COR-L47 (cell line): Measurements from ENCODE around the gene DMXL2.
A peak's percentile ranks its signal among the peaks of the same experiment; 100 is the strongest.
"Not testable (repeated sequence)": the region's sequence is repeated elsewhere in the genome, so short reads cannot be mapped to it uniquely, and the experiment has no call there.

Experiments used
- DNase-seq: peaks from one replicate; lab custom pipeline; 2025; lab: John Stamatoyannopoulos, UW

DMXL2 gene

GRCh38 chr15:51492528-51492927, 130.0 kb downstream of the DMXL2 start:
- DNase-seq: peak; percentile 40

GRCh38 chr15:51491941-51492340, 130.6 kb downstream of the DMXL2 start:
- no peak for DNase-seq

DNA sequence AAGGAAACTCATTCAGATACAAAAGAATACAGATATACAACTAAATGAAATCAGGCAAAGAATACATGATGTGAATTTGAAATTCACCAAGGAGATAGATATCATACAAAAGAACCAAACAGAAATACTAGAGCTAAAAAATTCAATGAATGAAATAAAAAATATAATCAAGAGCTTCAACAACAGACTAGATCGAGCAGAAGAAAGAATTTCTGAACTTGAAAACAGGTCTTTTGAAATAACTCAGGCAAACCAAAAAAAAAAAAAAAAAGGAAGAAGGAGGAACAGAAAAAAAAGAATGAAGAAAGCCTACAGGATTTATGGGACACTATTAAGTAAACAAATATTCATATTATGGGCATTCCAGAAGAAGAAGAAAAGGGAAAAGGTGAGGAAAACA, 137.8 kb downstream of the DMXL2 start:
- no peak for DNase-seq

- no peak for DNase-seq
Measured at GRCh38 chr15:51483985-51484384, 138.6 kb downstream of the DMXL2 start.

GRCh38 chr15:51483520-51483919, 139.1 kb downstream of the DMXL2 start:
- no peak for DNase-seq

DNA sequence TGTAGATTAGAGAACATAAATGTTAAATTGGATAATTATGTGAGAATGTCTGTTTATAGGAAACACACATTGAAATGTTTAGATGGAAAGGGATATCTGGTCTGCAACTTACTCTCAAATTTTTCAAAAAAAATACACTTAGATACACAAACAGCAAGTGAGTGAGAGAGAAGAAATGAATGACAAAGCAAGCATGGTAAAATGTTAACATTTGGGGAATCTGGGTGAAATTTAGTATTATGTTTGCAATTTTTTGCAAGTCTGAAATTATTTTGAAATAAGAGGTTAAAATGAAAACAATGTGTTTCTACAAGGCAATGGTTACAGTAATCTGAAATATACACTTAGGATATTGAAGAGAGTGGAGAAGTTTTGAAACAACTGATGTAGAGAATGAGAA, 146.8 kb downstream of the DMXL2 start:
- DNase-seq: no peak

DNA sequence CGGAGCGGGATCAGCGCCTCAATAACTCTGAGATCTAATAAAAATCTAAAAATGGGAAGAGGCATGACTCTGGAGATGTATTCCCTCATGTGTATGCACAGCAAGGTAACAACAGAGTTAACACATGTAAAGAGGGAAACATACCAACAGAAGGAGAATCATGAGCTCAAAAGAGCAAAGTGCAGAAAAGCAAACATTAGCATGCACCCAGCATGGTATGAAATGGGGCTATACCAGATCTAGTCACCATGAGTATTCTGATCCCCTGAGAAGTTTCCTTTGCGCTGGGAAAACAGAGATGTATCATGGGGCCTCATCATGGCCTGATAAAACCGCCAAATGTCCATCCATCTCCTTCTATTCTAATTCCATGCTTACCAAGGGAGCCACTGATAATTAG, 152.1 kb downstream of the DMXL2 start:
- DNase-seq: no peak

DNA sequence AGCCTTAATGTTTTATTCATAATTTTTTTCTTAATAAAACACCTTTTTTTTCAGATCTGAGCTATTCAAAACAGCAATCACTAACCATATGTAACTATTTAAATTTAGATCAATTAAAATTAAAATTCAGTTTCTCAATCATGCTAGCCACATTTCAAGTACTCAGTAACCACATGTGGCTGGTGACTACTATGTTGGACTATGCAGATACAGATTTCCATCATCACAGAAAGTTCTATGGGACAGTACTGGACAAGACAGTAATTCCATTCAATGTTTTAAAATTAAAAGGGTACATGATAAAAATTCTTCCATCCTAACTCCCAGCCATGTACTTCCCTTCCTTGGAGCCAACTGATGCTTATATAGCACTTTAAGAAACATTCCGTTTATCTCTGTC, 161.8 kb downstream of the DMXL2 start:
- DNase-seq: no peak

GRCh38 chr15:51450001-51450400, 172.6 kb downstream of the DMXL2 start:
- no peak for DNase-seq

DNA sequence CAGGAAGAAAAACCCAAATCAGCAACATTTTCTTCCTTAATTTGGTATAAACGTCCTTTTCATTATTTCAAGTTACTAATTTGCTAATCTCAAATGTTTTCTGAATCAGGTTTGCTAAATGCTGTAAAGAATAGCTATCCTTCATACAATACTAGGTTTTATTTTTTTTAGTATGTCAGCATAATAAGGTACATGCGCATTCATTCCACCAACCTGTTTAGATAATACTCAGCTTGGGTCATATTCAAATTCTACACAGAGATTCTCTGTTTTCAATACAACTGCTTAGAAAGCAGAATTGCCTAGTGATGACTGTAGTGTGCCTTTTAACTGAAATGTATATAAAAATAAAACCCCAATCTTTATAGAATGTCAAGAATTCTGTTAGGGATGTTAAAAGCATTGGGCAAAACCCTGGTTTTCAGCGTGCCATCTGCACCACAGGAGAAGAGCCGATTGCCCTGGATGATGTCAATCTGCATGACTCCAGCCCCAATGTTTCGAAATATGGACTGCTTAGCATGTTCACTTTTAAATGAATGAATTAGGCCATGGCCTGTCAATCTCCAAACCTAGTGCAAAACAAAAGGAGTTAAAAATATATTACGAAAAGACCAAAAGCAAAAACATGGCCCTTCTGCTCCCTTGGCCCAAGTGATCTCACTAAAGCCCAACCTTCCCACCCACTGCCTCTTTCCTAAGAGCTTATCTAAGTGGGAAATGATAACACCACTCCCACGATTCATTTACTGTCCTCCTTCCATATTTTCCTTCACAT, 173.8 kb downstream of the DMXL2 start:
- no peak for DNase-seq

- DNase-seq: no peak
Measured at GRCh38 chr15:51447855-51448621, 174.5 kb downstream of the DMXL2 start.

DNA sequence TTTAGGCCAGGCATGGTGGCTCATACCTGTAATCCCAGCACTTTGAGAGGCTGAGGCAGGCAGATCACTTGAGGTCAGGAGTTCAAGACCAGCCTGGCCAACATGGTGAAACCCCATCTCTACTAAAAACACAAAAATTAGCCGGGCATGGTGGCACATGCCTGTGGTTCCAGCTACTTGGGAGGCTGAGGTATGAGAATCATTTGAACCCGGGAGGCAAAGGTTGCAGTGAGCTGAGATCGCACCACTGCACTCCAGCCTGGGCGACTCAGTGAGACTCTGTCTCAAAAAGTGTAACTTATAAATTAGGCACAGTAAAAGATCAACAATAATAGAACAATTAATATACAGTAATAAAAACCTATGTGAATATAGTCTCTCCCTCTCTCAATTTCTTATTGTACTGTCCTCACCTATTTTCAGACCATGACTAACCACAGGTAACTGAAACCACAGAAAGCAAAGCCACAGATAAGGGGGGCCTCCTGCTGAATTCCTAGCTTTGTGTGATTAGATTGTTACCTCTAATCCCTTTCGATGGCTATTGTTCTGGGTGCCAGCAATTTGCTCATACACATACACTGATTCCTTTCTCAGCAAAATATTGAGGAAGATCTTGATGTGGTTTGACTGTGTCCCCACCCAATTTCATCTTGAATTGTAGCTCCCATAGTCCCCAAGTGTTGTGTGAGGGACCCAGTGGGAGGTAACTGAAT, 176.4 kb downstream of the DMXL2 start:
- DNase-seq: not testable (repeated sequence)

GRCh38 chr15:51444807-51445206, 177.8 kb downstream of the DMXL2 start:
- DNase-seq: no peak

- DNase-seq: no peak
Measured at GRCh38 chr15:51444112-51444511, 178.5 kb downstream of the DMXL2 start.

- DNase-seq: no peak
Measured at GRCh38 chr15:51443282-51443914, 179.2 kb downstream of the DMXL2 start.

DNA sequence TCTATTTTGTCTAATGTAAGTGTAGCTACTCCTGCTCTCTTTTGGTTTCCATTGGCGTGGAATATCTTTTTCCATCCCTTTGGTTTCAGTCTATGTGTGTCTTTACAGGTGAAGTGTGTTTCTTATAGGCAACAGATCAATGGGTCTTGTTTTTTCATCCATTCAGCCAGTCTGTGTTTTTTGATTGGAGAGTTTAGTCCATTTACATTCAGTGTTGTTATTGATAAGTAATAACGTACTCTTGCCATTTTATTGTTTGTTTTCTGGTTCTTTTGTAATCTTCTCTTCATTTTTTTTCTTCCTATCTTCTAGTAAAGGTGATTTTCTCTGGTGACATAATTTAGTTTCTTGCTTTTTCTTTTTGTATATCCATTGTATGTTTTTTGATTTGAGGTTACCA, 184.0 kb downstream of the DMXL2 start:
- no peak for DNase-seq

DNA sequence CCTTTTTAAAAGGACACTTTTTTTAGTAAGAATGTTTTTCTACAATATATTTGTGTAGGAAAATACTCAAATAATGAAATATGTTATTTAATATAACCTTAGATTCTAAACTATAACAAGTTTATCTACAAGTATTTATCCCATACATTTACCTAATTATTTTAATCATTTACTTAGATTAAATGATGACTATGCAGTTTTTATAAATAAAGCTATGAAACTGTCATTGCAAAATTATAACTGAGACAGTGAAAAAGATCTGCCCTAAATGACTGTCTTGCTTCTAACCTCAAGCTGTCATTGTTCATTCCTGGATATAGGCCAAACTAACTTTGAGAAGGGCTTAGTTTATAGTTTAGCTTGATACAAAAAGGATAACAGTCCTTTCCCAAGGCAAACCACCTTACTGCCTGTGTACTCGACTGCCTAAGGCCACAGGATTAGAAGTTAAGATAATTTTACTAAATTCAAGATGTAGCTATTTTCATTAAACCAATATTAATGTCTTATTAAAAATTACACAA, 197.0 kb downstream of the DMXL2 start:
- no peak for DNase-seq

DNA sequence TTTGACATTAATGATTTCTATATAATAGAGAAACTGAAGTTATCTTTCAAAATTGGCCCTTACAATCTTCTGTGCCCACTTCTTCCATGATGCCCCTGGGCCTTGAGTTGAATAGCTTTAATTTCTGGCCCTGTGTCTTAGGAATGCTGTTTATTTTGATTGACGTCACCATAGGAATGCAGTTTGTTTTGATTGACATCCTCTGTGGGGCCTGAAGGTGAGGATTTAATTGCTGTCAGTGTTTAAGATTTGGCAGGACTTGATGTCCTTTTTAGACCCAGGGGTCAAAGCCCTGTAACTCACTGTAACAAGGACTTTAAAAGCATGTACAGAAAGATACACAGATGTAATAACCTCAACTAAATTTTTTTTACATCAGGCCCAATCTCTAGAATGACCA, 197.8 kb downstream of the DMXL2 start:
- DNase-seq: no peak

DNA sequence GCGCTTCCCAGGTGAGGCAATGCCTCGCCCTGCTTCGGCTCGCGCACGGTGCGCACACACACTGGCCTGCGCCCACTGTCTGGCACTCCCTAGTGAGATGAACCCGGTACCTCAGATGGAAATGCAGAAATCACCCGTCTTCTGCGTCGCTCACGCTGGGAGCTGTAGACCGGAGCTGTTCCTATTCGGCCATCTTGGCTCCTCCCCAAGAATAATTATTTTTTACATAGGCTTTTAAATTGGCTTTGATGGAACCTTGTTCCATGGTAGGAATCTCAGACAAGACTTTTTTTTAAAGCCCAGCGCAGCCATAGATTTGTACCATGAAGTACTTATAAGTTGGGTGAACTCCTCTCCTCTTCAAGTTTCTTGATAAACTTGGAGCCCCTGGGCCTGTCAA, 199.5 kb downstream of the DMXL2 start:
- not testable (repeated sequence) for DNase-seq

- DNase-seq: no peak
Measured at GRCh38 chr15:51416129-51416528, 206.4 kb downstream of the DMXL2 start.

DNA sequence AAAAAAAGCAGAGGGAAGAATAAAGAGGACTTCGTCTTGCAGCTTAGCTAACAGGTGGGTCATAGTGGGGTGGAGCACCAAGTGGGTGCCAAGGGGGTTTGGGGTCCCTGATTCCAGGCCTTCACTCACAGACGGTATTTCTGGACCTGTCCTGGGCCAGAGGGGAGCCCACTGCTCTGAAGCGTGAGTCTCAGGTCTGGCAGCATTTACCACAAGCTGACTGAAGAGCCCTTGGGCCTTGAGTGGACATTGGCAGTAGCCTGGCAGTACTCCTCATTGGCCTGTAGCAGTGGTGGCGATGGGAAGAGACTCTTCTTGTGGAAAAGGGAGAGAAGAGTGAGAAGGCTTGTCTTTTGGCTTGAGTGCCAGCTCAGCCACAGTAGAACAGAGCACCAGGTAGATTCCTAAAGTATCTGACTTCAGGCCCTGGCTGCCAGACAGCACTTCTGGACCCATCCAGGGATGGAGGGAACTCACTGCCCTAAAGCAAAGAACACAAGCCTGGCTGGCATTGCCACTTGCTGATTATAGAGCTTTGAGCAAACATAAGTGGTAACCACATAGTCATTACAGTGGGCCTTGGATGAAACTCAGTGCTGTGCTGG, 208.2 kb downstream of the DMXL2 start:
- DNase-seq: no peak
